GM18951 (cell line): Measurements from ENCODE around the gene WDR26.
"Not testable (repeated sequence)": the region's sequence is repeated elsewhere in the genome, so short reads cannot be mapped to it uniquely, and the experiment has no call there.

Source experiments
- POLR2A ChIP-seq: IDR thresholded peaks from 4 replicates; pipeline ENCODE4 v1.6.1; 2011; ENCODE audit warnings: mild to moderate bottlenecking; ENCODE audit not compliant: insufficient read length, insufficient read depth; ENCODE audit errors: extremely low read depth
- in situ Hi-C: fragments of 300-500 bp; cut with MboI; formaldehyde crosslinking; loops from one replicate; pipeline ENCODE4 v1.12.0; 2022; ENCODE audit warnings: low sequenced_read_pairs, mixed read lengths, inconsistent platforms; ENCODE audit not compliant: unreplicated experiment

Gene WDR26

GRCh38 chr1:224434691-224435317 lies at the start of gene WDR26:
TSS of gene WDR26 (minus strand) at chr1:224434797.
- in situ Hi-C loops: no loop called here
- TF ChIP-seq POLR2A: peak; percentile 84

DNA sequence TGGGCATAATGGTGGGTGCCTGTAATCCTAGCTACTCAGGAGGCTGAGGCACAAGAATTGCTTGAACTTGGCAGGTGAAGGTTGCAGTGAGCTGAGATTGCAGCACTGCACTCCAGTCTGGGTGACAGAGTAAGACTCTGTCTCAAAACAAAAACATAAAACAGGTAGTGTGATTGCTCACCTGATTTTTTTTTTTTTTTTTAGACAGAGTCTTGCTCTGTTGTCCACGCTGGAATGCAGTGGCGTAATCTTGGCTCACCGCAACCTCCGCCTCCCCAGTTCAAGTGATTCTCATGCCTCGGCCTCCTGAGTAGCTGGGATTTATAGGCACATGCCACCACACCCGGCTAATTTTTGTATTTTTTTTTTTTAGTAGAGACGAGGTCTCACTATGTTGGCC lies 48.6 kb upstream of the WDR26 start:
- in situ Hi-C loops: not testable (repeated sequence)

GRCh38 chr1:224482619-224483018 lies 48.0 kb upstream of the WDR26 start:
- in situ Hi-C loops: no loop called here
- TF ChIP-seq POLR2A: no peak

DNA sequence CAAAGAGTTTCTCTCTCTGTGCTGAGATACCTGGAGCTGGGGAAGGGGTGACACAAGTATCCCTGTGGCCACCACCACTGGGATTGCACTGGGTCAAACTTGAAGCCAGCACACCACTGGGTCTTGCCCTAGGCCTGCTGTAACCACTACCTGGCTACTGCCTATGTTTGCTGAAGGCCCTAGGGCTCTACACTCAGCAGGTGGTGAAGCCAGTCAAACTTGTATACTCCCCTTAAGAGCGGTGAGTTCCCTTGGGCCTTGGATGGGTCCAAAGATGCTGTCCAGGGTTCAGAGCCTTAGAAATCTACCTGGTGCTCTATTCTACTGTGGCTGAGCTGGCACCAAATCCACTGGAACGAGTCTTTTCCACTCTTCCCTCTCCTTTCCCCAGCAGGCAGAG lies 47.0 kb upstream of the WDR26 start:
- TF ChIP-seq POLR2A: no peak
- in situ Hi-C loops: no loop called here

- in situ Hi-C loops: not testable (repeated sequence)
Observed at GRCh38 chr1:224480888-224481459, 46.4 kb upstream of the WDR26 start.

DNA sequence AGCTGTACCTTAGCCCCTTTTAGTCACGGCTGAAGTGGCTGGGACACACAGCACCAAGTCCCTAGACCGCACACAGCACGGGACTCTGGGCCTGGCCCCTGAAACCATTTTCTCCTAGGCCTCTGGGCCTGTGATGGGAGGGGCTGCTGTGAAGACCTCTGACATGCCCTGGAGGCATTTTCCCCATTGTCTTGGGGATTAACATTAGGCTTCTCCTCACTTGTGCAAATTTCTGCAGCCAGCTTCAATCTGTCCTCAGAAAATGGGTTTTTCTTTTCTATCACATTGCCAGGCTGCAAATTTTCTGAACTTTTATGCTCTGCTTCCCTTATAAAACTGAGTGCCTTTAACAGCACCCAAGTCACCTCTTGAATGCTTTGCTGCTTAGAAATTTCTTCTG lies 45.6 kb upstream of the WDR26 start:
- in situ Hi-C loops: not testable (repeated sequence)

- no peak for TF ChIP-seq POLR2A
- in situ Hi-C loops: no loop called here
Observed at GRCh38 chr1:224472806-224473205, 38.2 kb upstream of the WDR26 start.

DNA sequence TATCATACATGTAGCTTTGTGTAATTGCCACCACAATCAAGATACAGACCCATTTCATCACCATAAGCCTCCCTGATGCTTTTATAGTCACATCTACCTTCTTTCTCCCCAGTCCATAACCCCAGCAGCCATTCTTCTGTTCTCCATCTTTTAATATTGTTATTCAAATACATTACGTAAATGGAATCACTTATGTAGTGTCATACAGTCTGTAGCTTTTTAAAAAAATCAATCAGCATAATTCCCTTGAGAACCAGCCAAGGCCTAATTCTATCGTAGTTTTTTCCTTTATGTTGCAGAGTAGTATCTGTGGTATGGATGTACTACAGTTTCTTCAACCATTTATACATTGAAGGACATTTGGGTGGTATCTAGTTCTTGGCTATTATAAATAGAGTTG lies 31.6 kb upstream of the WDR26 start:
- TF ChIP-seq POLR2A: no peak
- in situ Hi-C loops: loop anchor here (10.0 kb wide), 1 partner anchor 351 kb away; the partner anchor contains the start of gene FBXO28

DNA sequence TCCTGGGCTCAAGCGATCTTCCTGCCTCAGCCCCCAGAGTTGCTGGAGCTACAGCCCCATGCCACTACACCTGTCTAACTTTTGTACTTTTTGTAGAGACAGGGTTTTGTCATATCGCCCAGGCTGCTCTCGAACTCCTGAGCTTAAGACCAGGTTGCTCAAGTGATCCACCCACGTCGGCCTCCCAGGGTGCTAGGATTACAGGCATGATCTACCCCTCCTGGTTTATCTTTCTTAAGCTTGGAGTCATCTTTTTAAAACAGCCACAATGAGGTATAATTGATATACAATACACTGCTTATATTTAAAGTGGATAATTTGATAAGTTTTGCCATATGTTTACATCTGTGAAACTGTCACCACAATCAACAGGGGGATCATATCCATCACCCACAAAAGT lies 25.4 kb upstream of the WDR26 start:
- in situ Hi-C loops: loop anchor here (10.0 kb wide), 1 partner anchor 345 kb away; the partner anchor contains the start of gene FBXO28
- TF ChIP-seq POLR2A: no peak

DNA sequence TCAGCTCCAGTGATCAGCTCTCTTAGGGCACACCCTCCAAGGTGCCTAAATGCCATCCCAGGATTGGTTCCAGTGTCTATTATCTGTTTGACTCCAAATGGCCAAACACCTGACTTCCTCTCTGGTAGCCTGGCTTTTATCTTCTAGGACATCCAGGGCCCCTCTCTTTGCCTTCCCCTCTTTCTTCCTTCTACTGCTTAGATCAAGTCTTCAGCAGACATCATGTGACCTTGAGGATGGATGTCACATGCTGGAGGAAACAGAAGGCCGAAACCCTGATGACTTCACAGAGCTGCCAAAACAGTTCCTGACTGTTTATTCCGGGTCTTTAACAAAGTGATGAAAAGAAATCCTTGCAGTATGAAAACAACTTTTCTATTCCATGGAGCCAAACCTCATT lies 24.4 kb upstream of the WDR26 start:
- in situ Hi-C loops: no loop called here
- TF ChIP-seq POLR2A: no peak

DNA sequence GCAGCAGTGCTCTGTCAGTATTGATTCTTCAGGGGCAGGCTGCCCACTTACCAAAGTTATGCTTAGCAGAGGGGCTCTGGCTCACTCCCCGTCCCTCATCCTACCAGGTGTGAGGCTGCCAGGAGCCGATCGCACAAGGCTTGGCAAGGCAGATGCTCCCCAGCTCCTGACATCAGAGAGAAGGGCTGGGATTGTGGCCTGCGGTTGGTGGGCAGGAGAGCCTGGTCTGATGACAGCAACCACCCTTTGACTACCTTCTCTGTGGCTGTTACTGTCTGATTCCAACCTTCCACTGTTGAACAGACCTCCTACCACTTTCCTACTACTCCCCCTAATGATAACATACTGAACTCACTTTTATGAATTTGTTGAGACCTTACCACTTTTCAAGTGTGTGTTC lies 23.7 kb upstream of the WDR26 start:
- in situ Hi-C loops: no loop called here

GRCh38 chr1:224457782-224458144 lies 23.2 kb upstream of the WDR26 start:
- TF ChIP-seq POLR2A: no peak
- in situ Hi-C loops: no loop called here

More for the DNA sequence above, 23.7 kb upstream of the WDR26 start:
- no peak for TF ChIP-seq POLR2A

- in situ Hi-C loops: no loop called here
- TF ChIP-seq POLR2A: no peak
Observed at GRCh38 chr1:224456637-224456953, 22.0 kb upstream of the WDR26 start.

- in situ Hi-C loops: no loop called here
- no peak for TF ChIP-seq POLR2A
Observed at GRCh38 chr1:224454402-224455055, 19.9 kb upstream of the WDR26 start.
